Hindlimb muscle (tissue), 1 donor: ENCODE results near the gene PAH. TPM values are rescaled to one million over a fixed set of nuclear protein-coding genes. Genes with fewer than 3 reads are reported as not detected.

Source experiments
- DNase-seq: peaks from one replicate; pipeline ENCODE4 v3.0.0-alpha.2; 2013
- polyA plus RNA-seq: library from polyadenylated mRNA; unstranded; fragments of 120-200 nt; gene quantifications from one replicate; pipeline ENCODE4 v1.2.1, GENCODE V29; 2013; ENCODE audit not compliant: insufficient read length

The PAH gene
- not detected for polyA plus RNA-seq

GRCh38 chr12:102917026-102917787 lies at the start of gene PAH:
TSS of gene PAH (minus strand) at chr12:102917244. CDS start at chr12:102917130, 114 bp downstream.
- no peak for DNase-seq

GRCh38 chr12:102966200-102966863 lies 49.3 kb upstream of the PAH start:
- DNase-seq: no peak

- no peak for DNase-seq
Measured at GRCh38 chr12:102965281-102966155, 48.5 kb upstream of the PAH start.

- no peak for DNase-seq
Measured at GRCh38 chr12:102964872-102965271, 47.8 kb upstream of the PAH start.

- no peak for DNase-seq
Measured at GRCh38 chr12:102963796-102964195, 46.8 kb upstream of the PAH start.

- no peak for DNase-seq
Measured at GRCh38 chr12:102962986-102963385, 45.9 kb upstream of the PAH start.

- DNase-seq: no peak
Measured at GRCh38 chr12:102962532-102962931, 45.5 kb upstream of the PAH start.

- no peak for DNase-seq
Measured at GRCh38 chr12:102961466-102961855, 44.4 kb upstream of the PAH start.

- DNase-seq: no peak
Measured at GRCh38 chr12:102960766-102961465, 43.9 kb upstream of the PAH start.

- no peak for DNase-seq
Measured at GRCh38 chr12:102959391-102959790, 42.3 kb upstream of the PAH start.

- DNase-seq: no peak
Measured at GRCh38 chr12:102958830-102959176, 41.8 kb upstream of the PAH start.

GRCh38 chr12:102958073-102958829 lies 41.2 kb upstream of the PAH start:
- no peak for DNase-seq

GRCh38 chr12:102957339-102958050 lies 40.5 kb upstream of the PAH start, which contains the start of gene ASCL1:
TSS of gene ASCL1 (plus strand) at chr12:102957674. CDS start at chr12:102958245, 571 bp downstream.
- DNase-seq: no peak

GRCh38 chr12:102956738-102957327 lies 39.8 kb upstream of the PAH start:
- DNase-seq: no peak

- no peak for DNase-seq
Measured at GRCh38 chr12:102955926-102956737, 39.1 kb upstream of the PAH start.

GRCh38 chr12:102954134-102954533 lies 37.1 kb upstream of the PAH start:
- no peak for DNase-seq

- no peak for DNase-seq
Measured at GRCh38 chr12:102953221-102953620, 36.2 kb upstream of the PAH start.

GRCh38 chr12:102951841-102952240 lies 34.8 kb upstream of the PAH start:
- no peak for DNase-seq

- no peak for DNase-seq
Measured at GRCh38 chr12:102950950-102951619, 34.0 kb upstream of the PAH start.
